Sigmoid colon (tissue), 4 donors: ENCODE data around the gene JMY.

Experiments used
- POLR2AphosphoS5 ChIP-seq, 4 donors: sonication (generic); formaldehyde crosslinking; IDR thresholded peaks; one replicate each; pipeline ENCODE4 v1.6.1; 2017; ENCODE audit warnings: antibody characterized with exemption in 4 of 4
- TF ChIP-seq, protein P1 (sequence below), 4 experiments: fragments of 450-650 bp in 3 of 4; fragments of 200-600 bp in 1 of 4; IDR thresholded peaks; one replicate each; pipeline ENCODE4 v1.5.1; 2016 to 2019; ENCODE audit warnings: antibody characterized with exemption in 4 of 4, mild to moderate bottlenecking in 3 of 4, moderate library complexity in 2 of 4

GRCh38 chr5:79257314-79257713, 21.4 kb downstream of the JMY start:
- TF ChIP-seq, protein P1, sequence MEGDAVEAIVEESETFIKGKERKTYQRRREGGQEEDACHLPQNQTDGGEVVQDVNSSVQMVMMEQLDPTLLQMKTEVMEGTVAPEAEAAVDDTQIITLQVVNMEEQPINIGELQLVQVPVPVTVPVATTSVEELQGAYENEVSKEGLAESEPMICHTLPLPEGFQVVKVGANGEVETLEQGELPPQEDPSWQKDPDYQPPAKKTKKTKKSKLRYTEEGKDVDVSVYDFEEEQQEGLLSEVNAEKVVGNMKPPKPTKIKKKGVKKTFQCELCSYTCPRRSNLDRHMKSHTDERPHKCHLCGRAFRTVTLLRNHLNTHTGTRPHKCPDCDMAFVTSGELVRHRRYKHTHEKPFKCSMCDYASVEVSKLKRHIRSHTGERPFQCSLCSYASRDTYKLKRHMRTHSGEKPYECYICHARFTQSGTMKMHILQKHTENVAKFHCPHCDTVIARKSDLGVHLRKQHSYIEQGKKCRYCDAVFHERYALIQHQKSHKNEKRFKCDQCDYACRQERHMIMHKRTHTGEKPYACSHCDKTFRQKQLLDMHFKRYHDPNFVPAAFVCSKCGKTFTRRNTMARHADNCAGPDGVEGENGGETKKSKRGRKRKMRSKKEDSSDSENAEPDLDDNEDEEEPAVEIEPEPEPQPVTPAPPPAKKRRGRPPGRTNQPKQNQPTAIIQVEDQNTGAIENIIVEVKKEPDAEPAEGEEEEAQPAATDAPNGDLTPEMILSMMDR (IDR thresholded peaks at IDR 0.05) = no peak
- no peak for TF ChIP-seq POLR2AphosphoS5 (IDR thresholded peaks at IDR 0.05)
